HepG2 (cell line): ENCODE results near the gene SRF. TPM values are rescaled to one million over a fixed set of nuclear protein-coding genes. Genes with fewer than 3 reads are reported as not detected.

ENCODE experiments used
- ATF7 ChIP-seq, 2 experiments: fragments of 450-650 bp in 1 of 2; sonication (generic) in 1 of 2; formaldehyde crosslinking in 1 of 2; IDR thresholded peaks; 2 replicates each; pipeline versions ENCODE4 v1.4.0 to v1.6.1; 2016 to 2020; ENCODE audit warnings: antibody characterized with exemption in 1 of 2, mild to moderate bottlenecking in 1 of 2, missing genetic modification reagents in 1 of 2
- KLF9 ChIP-seq: IDR thresholded peaks from 2 replicates; pipeline ENCODE4 v1.6.1; 2016; ENCODE audit warnings: low read depth
- MTA1 ChIP-seq: sonication (generic); formaldehyde crosslinking; IDR thresholded peaks from 2 replicates; pipeline ENCODE4 v1.4.0; 2020; ENCODE audit warnings: missing genetic modification reagents, mild to moderate bottlenecking, borderline replicate concordance
- MTF1 ChIP-seq: sonication (generic); formaldehyde crosslinking; IDR thresholded peaks from 2 replicates; pipeline ENCODE4 v1.5.0; 2020; ENCODE audit warnings: missing genetic modification reagents
- NFYB ChIP-seq: sonication (generic); formaldehyde crosslinking; IDR thresholded peaks from 2 replicates; pipeline ENCODE4 v1.4.0; 2020; ENCODE audit warnings: missing genetic modification reagents
- ONECUT2 ChIP-seq: sonication (generic); formaldehyde crosslinking; IDR thresholded peaks from 2 replicates; pipeline ENCODE4 v1.4.0; 2020; ENCODE audit warnings: missing genetic modification reagents
- RFXAP ChIP-seq: sonication (generic); formaldehyde crosslinking; IDR thresholded peaks from 2 replicates; pipeline ENCODE4 v1.4.0; 2020; ENCODE audit warnings: missing genetic modification reagents, borderline replicate concordance
- SETDB1 ChIP-seq: sonication (generic); formaldehyde crosslinking; IDR thresholded peaks from 2 replicates; pipeline ENCODE4 v1.5.1; 2020; ENCODE audit warnings: missing genetic modification reagents, mild to moderate bottlenecking, borderline replicate concordance
- ZFP41 ChIP-seq: sonication (generic); formaldehyde crosslinking; IDR thresholded peaks from 2 replicates; pipeline ENCODE4 v1.4.0; 2020; ENCODE audit warnings: mild to moderate bottlenecking, missing genetic modification reagents, borderline replicate concordance
- ZNF33B ChIP-seq: sonication (generic); formaldehyde crosslinking; IDR thresholded peaks from 2 replicates; pipeline ENCODE4 v1.5.1; 2020; ENCODE audit warnings: mild to moderate bottlenecking, missing genetic modification reagents
- ZNF556 ChIP-seq: sonication (generic); formaldehyde crosslinking; IDR thresholded peaks from 2 replicates; pipeline ENCODE4 v1.4.0; 2020; ENCODE audit warnings: mild to moderate bottlenecking, missing genetic modification reagents, borderline replicate concordance
- ZNF572 ChIP-seq: sonication (generic); formaldehyde crosslinking; IDR thresholded peaks from 2 replicates; pipeline ENCODE4 v1.5.1; 2020; ENCODE audit warnings: mild to moderate bottlenecking, missing genetic modification reagents
- ZNF703 ChIP-seq: sonication (generic); formaldehyde crosslinking; IDR thresholded peaks from 2 replicates; pipeline ENCODE4 v1.5.1; 2020; ENCODE audit warnings: missing genetic modification reagents, mild to moderate bottlenecking, moderate library complexity, borderline replicate concordance
- polyA plus RNA-seq, 8 experiments: library from polyadenylated mRNA; depleted of rRNA in 3 of 8; stranded (reverse) in 7 of 8; unstranded in 1 of 8; fragments of >200 nt; fragmentation: Illumina TruSeq in 4 of 8; extraction: Trizol in 4 of 8; gene quantifications; 2 replicates each; pipeline versions ENCODE4 v1.2.1 to v1.2.3, GENCODE V29; 2011 to 2016; ENCODE audit warnings: low read depth in 4 of 8, missing spikeins in 1 of 8, mixed read lengths in 1 of 8; ENCODE audit not compliant: insufficient read depth in 1 of 8
- total RNA-seq, 5 experiments: library from RNA; depleted of rRNA; stranded (reverse); fragments of >200 nt; fragmentation: Illumina TruSeq; extraction: Trizol; gene quantifications; 2 replicates each; pipeline ENCODE4 v1.2.3, GENCODE V29; 2016; ENCODE audit warnings: low read depth in 1 of 5
- TF ChIP-seq, protein P1 (sequence below): sonication (generic); formaldehyde crosslinking; IDR thresholded peaks from 2 replicates; pipeline ENCODE4 v1.4.0; 2020; ENCODE audit warnings: missing genetic modification reagents, borderline replicate concordance
- TF ChIP-seq, protein P2 (sequence below): fragments of 450-650 bp; IDR thresholded peaks from 2 replicates; pipeline ENCODE4 v1.6.1; 2017
- TF ChIP-seq, protein P3 (sequence below): sonication (generic); formaldehyde crosslinking; IDR thresholded peaks from 2 replicates; pipeline ENCODE4 v1.8.0; 2022; ENCODE audit warnings: missing genetic modification reagents, mild to moderate bottlenecking, moderate library complexity, borderline replicate concordance
- TF ChIP-seq, protein P4 (sequence below): sonication (generic); formaldehyde crosslinking; IDR thresholded peaks from 2 replicates; pipeline ENCODE4 v1.4.0; 2020; ENCODE audit warnings: missing genetic modification reagents

Gene SRF
- total and polyA plus RNA-seq, 2 of the 13 experiments (the other 11 are each of a cell fraction or from before 2014, with no cell fraction given), result 25.5 to 44.1 TPM

- TF ChIP-seq, protein P1, sequence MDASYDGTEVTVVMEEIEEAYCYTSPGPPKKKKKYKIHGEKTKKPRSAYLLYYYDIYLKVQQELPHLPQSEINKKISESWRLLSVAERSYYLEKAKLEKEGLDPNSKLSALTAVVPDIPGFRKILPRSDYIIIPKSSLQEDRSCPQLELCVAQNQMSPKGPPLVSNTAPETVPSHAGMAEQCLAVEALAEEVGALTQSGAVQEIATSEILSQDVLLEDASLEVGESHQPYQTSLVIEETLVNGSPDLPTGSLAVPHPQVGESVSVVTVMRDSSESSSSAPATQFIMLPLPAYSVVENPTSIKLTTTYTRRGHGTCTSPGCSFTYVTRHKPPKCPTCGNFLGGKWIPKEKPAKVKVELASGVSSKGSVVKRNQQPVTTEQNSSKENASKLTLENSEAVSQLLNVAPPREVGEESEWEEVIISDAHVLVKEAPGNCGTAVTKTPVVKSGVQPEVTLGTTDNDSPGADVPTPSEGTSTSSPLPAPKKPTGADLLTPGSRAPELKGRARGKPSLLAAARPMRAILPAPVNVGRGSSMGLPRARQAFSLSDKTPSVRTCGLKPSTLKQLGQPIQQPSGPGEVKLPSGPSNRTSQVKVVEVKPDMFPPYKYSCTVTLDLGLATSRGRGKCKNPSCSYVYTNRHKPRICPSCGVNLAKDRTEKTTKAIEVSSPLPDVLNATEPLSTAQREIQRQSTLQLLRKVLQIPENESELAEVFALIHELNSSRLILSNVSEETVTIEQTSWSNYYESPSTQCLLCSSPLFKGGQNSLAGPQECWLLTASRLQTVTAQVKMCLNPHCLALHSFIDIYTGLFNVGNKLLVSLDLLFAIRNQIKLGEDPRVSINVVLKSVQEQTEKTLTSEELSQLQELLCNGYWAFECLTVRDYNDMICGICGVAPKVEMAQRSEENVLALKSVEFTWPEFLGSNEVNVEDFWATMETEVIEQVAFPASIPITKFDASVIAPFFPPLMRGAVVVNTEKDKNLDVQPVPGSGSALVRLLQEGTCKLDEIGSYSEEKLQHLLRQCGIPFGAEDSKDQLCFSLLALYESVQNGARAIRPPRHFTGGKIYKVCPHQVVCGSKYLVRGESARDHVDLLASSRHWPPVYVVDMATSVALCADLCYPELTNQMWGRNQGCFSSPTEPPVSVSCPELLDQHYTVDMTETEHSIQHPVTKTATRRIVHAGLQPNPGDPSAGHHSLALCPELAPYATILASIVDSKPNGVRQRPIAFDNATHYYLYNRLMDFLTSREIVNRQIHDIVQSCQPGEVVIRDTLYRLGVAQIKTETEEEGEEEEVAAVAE (CRISPR knock-in tag), result peak; percentile 93
- no peak for TF ChIP-seq ZNF33B (CRISPR knock-in tag)
- peak; percentile 96; the same call in 1 of the 2 replicates for TF ChIP-seq MTA1 (CRISPR knock-in tag)
- no peak for TF ChIP-seq KLF9 (CRISPR knock-in tag)
- TF ChIP-seq MTF1 (CRISPR knock-in tag), result 0 out of 2 replicates have a peak, but pooled peaks have one; percentile 43
- TF ChIP-seq NFYB (CRISPR knock-in tag), result 0 out of 2 replicates have a peak, but pooled peaks have one; percentile 26
- no peak for TF ChIP-seq ATF7 (IDR thresholded peaks at IDR 0.05)
- TF ChIP-seq ATF7 (CRISPR knock-in tag; IDR thresholded peaks at IDR 0.05), result peak; percentile 77; the same call in 1 of the 2 replicates
- TF ChIP-seq ZNF556 (CRISPR knock-in tag), result peak; percentile 96
- TF ChIP-seq, protein P2, sequence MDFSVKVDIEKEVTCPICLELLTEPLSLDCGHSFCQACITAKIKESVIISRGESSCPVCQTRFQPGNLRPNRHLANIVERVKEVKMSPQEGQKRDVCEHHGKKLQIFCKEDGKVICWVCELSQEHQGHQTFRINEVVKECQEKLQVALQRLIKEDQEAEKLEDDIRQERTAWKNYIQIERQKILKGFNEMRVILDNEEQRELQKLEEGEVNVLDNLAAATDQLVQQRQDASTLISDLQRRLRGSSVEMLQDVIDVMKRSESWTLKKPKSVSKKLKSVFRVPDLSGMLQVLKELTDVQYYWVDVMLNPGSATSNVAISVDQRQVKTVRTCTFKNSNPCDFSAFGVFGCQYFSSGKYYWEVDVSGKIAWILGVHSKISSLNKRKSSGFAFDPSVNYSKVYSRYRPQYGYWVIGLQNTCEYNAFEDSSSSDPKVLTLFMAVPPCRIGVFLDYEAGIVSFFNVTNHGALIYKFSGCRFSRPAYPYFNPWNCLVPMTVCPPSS, result no peak
- TF ChIP-seq, protein P3, sequence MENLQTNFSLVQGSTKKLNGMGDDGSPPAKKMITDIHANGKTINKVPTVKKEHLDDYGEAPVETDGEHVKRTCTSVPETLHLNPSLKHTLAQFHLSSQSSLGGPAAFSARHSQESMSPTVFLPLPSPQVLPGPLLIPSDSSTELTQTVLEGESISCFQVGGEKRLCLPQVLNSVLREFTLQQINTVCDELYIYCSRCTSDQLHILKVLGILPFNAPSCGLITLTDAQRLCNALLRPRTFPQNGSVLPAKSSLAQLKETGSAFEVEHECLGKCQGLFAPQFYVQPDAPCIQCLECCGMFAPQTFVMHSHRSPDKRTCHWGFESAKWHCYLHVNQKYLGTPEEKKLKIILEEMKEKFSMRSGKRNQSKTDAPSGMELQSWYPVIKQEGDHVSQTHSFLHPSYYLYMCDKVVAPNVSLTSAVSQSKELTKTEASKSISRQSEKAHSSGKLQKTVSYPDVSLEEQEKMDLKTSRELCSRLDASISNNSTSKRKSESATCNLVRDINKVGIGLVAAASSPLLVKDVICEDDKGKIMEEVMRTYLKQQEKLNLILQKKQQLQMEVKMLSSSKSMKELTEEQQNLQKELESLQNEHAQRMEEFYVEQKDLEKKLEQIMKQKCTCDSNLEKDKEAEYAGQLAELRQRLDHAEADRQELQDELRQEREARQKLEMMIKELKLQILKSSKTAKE (CRISPR knock-in tag), result no peak
- TF ChIP-seq RFXAP, result peak; percentile 83; the same call in 1 of the 2 replicates
- TF ChIP-seq ZNF572 (CRISPR knock-in tag), result no peak
- no peak for TF ChIP-seq ZFP41
- TF ChIP-seq ZNF703 (CRISPR knock-in tag), result no peak
- no peak for TF ChIP-seq SETDB1 (CRISPR knock-in tag)
- TF ChIP-seq, protein P4, sequence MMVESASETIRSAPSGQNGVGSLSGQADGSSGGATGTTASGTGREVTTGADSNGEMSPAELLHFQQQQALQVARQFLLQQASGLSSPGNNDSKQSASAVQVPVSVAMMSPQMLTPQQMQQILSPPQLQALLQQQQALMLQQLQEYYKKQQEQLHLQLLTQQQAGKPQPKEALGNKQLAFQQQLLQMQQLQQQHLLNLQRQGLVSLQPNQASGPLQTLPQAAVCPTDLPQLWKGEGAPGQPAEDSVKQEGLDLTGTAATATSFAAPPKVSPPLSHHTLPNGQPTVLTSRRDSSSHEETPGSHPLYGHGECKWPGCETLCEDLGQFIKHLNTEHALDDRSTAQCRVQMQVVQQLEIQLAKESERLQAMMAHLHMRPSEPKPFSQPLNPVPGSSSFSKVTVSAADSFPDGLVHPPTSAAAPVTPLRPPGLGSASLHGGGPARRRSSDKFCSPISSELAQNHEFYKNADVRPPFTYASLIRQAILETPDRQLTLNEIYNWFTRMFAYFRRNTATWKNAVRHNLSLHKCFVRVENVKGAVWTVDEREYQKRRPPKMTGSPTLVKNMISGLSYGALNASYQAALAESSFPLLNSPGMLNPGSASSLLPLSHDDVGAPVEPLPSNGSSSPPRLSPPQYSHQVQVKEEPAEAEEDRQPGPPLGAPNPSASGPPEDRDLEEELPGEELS (CRISPR knock-in tag), result peak; percentile 46; the same call in 1 of the 2 replicates
- TF ChIP-seq ONECUT2 (CRISPR knock-in tag), result peak; percentile 12; the same call in 1 of the 2 replicates
These were observed 11.1 kb downstream of the SRF start, which contains the start of gene CUL9 (continued) for GRCh38 chr6:43181942-43182860.
